ENCODE data around the gene AFTPH.

Gene AFTPH

DNA sequence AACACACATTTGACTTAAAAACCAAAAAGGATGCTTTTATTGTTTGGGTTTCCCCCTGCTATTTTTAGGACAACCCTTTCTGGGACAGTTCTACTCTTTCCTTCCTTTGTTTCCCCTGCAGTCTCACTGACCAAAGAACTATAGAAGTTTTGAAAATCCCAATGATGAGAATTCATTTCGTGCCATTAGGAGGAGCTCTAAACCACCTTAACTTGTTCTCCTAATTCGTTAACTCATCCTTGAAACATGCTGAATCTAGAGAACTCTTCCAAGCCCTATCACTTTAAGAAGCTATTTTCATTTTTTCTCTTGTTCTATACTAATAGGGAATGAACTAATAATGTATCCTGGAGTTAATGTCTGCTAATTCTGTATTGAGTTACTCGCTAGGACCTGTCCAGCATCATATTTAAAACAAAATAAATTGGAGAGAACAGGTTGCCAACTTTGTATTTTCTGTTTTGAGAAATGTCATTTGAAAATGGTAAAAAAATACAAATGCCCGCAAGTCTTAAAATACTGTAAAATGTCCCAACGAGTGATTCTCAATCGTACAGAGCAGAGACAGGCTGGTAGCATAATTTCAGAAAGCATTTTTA, 62.9 kb downstream of the AFTPH start:
- DNase-seq (ENCODE audit: low read depth in 2 of 2, low spot score in 1 of 2), result no peak

DNA sequence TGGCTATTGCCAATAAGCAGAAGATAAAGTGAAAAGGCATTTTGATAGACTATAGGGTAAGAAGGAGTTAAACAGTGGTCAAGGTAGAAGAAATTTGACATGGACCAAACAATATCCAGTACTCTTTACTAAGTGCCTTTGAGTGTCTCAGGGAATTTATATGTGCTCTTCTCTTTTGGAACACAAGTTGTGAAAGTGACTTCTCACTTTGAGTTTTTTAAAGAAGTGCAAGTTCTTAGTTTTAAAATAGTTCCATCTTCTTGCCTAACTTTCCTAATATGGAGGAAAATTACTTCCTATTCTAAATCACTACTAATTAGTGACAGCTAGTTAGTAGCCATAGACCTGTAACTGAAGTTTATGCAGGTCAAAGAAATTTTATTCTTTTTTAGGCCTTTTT, 63.4 kb downstream of the AFTPH start:
- no peak for DNase-seq (ENCODE audit: low read depth in 2 of 2, low spot score in 1 of 2)

GRCh38 chr2:64591188-64591587, 67.1 kb downstream of the AFTPH start:
- DNase-seq (ENCODE audit: low read depth in 2 of 2, low spot score in 1 of 2), result no peak

- no peak for DNase-seq (ENCODE audit: low read depth in 2 of 2, low spot score in 1 of 2)
Measured at GRCh38 chr2:64593035-64593655, 69.0 kb downstream of the AFTPH start.

DNA sequence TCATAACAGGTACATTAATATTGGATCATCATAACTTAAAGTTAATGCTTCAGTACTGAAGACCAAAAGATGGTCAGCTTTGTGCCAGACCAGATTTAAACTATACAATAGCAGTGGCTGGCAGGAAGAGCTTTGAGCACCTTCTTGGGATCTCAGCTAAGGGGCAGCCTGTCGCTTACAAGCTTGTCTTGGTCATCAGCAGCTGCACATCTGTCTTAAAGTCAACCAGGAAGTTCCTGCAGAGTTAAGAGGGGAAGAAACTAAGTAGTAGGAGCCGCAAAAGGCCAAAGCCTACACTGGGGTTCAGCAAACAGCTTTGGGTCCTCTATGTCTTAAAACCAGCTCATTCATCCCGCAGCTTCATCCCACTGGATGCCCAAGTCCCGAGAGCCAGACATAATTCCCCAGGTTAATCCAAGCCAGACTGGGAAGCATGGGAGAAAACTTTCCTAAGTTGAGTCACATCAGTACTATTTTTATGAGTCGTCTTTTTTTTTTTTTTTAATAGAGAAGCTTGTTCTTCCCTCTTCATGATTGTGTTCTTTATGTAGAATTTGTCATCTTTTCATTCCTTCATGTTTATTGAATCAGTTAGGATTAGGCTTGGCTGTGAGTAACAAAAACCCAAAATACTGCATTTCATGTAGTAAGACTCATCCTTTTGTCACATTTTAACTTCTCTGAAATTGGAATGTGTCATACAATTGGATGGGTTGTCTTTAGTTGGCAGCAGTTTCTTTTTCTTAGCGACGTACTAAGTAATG, 70.3 kb downstream of the AFTPH start:
- no peak for DNase-seq (ENCODE audit: low read depth in 2 of 2, low spot score in 1 of 2)

DNA sequence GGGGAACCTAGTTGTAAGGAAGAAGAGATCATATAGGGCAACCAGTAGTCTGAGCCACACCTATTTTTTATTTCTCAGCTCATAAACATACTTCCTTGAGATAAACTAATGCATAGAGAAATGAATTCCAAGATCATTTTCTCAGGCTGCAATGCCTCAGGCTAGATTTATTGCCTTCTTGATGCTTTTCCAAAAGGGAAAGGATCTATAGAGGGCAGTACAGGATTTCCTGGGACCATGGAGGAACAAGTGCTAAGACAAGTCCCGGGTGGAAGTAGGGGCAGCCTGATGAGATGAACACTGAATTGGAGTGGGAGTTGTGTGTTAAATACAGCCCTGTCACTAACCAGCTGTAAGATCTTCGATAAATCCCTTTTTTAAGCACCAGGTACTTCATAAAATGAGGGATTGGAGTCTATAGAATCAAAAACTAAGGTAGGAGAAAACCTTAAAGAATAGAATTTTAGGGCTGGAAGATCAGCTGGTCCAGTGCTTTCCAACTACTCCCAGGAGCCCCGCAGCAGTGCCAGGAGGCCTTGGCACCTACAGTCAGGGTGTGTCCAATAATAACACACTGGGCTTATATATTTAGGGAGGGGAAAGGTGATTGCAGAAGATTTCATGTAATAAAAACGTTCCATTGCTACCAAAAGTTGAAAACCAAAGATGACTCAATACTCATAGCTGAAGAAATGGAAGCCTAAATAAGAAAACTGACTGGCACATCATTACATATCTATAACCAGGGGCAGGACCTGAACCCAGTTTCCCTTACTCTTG, 71.5 kb downstream of the AFTPH start:
- DNase-seq (ENCODE audit: low read depth in 2 of 2, low spot score in 1 of 2), result no peak

DNA sequence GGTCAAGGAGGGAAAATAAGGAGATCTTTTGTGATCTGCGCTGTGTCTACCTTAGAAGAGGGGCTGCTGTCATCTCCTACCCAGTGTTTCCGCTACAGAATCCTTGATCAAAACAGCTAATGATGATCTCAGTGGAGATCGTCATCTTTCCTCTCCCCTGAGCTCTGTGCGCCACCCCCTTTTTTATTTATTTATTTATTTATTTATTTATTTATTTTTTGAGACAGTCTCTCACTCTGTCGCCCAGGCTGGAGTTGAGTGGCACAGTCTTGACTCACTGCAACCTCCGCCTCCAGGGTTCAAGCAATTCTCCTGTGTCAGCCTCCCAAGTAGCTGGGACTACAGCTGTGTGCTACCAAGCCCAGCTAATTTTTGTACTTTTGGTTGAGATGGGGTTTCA, 74.1 kb downstream of the AFTPH start:
- DNase-seq (ENCODE audit: low read depth in 2 of 2, low spot score in 1 of 2), result no peak

DNA sequence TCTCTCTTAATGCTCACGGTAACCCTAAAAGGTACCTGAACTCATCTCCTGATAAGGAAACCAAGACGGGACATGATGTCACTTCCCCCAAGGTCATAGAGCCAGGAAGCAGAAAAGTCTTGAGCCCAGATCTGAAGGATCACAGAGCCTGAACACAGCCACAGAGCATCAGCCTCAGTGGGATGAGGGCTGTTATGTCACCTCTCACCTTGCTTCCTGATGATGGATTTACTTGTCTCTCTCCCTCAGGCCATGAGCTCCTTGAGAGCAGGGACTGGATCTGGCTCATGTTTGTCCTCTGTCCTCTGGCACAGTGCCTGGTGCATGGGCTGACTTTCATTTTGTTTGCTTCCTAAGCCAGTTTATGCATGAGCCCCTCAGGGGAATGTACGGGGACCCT, 75.3 kb downstream of the AFTPH start:
- DNase-seq (ENCODE audit: low read depth in 2 of 2, low spot score in 1 of 2), result no peak

DNA sequence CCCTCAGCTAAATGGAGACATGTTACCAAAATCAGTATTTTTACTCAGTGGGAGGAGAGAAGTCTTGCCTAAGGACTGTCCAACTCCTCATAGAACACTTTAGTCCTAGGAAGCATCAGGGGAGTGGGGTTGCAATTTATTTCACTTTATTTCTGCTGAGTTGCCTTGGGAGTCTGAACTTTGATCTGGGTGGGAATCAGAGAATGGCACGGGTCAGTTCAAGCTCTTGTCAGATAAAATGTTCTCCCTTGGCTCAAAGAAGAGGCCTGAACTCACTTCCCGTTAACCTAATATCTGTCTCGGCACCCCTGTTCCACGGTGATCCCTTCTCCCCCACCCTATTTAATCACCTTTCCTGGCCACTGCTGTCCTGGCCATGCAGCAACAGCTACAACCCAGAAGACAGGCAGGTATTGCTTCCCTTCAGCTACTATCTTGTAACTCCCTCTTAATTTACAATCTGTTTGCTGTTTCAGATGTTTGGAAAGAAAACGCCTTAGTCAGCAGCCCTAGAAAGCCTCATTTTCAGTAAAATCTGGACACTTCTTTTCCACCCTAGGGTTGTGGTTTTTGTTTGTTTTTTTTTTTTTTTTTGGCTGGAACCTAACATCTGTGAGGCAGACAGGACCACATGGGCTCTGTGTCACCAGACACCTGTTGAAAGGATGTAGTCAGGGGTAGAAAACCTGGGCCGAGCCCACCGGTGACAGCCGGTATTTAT, 77.1 kb downstream of the AFTPH start:
- DNase-seq (ENCODE audit: low read depth in 2 of 2, low spot score in 1 of 2), result no peak

DNA sequence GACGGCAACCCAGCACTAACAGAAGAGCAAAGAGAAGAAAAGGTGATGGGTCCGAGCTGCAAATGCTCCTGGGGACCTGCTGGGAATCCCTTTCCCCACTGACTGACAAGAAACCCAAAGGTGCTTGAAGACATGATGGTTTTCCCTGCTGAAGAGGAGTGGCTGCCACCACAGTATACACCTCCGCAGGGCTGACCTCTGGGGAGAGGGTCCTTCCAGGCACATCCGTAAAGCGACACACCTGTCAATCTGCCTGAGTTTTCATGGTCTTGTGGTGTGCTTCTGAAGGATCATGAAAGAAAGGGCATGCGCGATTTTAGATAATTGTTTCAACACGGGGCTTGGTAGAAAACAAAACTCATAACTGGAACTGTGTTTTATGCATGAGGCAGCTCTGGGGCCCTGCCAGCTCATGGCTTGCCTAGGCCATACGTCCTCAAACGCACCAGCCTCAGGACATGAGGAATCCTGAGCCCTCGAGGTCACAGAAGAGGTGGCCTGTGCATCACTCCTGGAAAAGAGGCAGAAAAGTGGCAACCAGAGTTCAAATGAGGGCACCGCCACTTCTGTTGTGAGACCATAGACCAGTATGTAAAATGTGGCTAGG, 77.8 kb downstream of the AFTPH start:
- no peak for DNase-seq (ENCODE audit: low read depth in 2 of 2, low spot score in 1 of 2)

DNA sequence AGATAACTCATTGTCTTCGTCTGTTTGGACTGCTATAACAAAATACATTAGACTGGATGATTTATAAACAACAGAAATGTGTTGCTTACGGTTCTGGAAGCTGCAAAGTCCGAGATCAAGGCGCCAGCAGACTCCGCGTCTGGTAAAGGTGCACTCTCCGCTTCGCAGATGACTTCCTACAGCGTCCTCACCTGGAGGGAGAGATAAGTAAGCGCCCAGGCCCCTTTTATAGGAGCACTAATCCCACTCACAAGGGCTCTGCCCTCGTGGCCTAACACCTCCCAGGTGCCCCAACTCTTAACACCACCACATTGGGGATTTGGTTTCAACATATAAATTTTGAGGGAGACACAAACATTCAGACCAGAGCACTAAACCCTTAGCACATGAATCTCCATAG, 78.3 kb downstream of the AFTPH start:
- no peak for DNase-seq (ENCODE audit: low read depth in 2 of 2, low spot score in 1 of 2)

DNA sequence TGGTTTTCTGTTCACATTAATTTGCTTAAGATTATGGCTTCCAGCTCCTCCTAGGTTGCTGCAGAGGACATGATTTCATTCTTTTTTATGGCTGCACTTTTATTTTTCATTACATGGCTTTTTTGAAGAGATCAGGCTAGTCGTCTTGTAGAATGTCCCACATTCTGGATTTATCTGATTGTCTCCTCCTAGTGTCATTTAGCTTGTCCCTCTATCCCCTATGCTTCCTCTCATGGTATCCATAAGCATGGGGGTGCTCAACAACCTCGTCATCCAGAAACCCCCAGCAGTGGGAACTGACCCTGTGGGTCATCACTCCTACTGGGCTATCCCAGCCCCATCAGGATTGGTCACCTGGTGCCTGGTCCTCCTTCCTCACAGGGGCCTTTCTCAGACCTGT, 80.0 kb downstream of the AFTPH start:
- DNase-seq (ENCODE audit: low read depth in 2 of 2, low spot score in 1 of 2), result no peak

DNA sequence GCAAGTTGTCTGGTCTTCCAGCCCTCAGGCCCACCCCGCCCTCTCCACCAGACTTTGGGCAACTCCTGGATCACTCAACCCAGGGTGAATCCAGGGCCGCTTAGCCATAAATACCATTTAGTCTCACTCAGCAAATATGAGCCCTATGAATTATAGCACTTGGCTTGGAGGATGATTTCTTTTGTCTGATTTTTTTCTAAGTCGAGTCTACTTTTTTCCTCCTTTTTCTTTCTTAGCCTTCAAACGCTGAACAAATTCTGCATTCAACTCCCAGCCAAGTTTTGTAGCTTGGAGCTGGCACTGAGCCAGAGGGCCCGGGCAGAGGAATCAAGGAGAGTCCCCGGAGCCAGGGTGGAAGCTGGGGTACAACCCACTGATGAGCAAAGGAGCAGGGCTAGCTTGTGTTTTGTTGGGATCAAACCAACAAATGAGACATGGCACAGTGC, 80.9 kb downstream of the AFTPH start:
- DNase-seq (ENCODE audit: low read depth in 2 of 2, low spot score in 1 of 2), result no peak

DNA sequence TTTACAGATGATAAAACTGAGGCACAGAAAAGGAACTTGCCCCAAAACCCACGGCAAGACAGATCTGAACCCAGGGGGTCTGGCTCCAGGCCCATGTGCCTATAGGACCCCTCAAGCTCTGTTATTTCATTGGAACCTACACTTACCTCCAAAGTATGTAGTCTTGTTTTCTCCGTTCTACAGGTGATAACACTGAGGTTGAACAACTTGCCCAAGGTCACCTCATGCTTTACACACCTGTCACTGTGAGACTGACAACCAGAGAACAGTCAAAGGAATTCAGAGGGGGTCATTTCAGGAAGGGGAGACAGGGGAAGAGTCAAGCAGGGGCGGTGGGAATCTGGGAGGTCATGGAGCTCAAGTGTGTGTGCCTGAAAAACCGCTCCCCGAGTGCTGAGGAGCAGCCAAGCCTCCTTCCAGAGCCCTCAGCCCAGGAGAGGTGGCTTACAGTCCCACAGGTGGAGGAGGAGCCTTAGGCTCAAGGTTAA, 81.9 kb downstream of the AFTPH start:
- no peak for DNase-seq (ENCODE audit: low read depth in 2 of 2, low spot score in 1 of 2)

DNA sequence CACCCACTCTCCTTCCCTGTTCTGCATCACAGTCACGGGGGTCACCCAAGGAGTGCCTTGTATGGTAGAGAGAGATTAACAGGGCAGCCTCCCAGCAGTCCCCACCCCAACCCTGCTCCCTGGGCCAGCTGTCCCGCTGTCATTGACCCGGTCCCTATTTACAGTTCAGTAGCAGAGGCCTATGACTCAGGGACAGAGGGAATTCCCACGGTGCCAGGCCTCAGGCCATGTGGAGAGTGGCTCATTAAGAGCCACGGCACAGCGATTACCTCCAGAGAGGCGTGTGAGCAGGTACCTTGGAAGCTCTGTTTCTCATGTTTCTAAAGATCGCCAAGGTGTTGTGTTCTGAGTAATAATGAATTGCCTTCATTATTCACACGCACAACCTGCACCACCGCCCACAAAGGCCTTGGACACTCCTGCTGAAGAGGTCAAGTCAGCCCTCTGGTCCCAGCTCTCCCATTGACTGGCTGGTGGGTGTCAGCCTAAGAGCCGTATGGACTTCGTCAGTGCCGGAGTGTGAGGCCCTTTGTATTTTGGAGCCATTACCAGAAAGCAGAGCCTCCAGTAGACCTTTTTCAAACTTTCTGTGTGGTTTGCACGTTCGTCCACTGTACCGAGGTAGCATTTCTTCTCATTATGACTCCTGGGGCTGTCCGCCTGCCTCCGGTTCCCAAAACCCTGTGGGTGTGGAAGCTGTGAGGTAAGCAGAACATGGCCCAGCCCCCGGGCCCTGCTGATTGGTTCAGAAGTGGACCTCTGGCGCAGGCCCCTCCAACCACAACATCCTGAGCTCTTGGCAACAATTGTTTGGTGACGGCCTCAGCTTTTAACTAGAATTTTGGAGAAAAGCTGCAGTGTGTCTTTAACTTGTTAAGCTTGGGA, 82.6 kb downstream of the AFTPH start:
- DNase-seq (ENCODE audit: low read depth in 2 of 2, low spot score in 1 of 2), result peak; percentile 58 to 73

GRCh38 chr2:64607381-64608304, 83.5 kb downstream of the AFTPH start:
- DNase-seq (ENCODE audit: low read depth in 2 of 2, low spot score in 1 of 2), result no peak

DNA sequence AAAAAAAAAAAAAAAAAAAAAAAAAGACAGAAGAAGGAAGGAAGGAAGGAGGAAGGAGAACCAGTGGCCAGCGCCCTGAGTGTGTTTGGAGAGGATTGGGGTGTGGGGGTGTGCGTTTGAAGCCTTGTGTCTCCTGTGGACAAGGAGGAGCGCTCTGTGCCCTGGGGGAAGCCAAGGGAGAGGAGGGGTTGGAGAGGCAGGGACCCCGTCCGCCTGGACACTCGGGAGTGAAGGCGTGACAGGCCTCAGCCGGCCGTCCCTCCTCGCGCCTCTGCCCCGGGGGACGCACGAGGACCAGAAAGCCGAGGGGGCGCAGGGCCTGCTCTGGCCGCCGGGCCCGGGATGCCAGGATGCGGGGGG, 84.7 kb downstream of the AFTPH start:
- peak in 1 of 2 donors; percentile 10 for DNase-seq (ENCODE audit: low read depth in 2 of 2, low spot score in 1 of 2)

GRCh38 chr2:64609227-64609941, 85.3 kb downstream of the AFTPH start:
- DNase-seq (ENCODE audit: low read depth in 2 of 2, low spot score in 1 of 2), result peak; percentile 20 to 32
